KG1 (cell line): ENCODE measurements around the gene NUMA1.

Experiments used
- DNase-seq: peaks from one replicate; lab custom pipeline; 2025; lab: John Stamatoyannopoulos, UW

NUMA1 gene

DNA sequence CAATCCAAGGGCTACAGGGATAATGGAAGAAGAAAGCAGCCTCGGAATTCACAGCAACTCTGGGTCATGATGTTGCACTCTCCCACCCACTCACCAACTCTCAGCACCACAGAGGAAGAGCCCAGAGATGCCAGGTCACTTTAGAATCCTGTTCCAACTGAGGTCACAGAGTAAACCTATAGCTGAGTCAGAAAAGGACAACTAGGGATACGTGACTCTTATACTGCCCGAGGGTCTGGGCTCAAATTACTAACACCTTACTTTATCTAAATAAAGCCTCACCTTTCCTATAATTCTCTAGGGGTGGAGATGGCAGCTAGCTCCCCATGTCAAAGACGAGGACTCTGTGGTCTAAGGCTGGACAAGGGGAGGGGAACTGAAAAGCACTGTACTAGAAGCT, 57.0 kb downstream of the NUMA1 start:
- DNase-seq: no peak

DNA sequence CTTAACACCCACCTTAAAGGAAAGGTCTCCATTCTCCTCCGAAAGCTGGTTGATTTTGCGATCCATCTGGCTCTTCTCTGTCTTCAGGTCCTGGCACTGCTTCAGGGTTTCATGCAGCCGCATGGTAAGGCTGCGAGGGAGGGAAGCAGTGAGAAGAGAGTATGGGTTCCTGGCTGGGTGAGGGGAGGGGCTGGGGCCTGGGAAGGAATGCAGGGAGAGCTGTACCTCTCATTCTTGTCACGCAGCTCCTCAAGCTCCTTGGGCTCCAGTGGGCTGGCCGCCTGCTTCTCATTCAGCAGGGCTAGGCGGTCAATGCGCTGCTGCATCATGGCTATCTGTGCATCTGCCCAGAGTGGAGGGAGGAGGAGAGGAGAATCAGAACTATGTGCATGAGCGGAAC, 62.2 kb downstream of the NUMA1 start:
- DNase-seq: no peak

DNA sequence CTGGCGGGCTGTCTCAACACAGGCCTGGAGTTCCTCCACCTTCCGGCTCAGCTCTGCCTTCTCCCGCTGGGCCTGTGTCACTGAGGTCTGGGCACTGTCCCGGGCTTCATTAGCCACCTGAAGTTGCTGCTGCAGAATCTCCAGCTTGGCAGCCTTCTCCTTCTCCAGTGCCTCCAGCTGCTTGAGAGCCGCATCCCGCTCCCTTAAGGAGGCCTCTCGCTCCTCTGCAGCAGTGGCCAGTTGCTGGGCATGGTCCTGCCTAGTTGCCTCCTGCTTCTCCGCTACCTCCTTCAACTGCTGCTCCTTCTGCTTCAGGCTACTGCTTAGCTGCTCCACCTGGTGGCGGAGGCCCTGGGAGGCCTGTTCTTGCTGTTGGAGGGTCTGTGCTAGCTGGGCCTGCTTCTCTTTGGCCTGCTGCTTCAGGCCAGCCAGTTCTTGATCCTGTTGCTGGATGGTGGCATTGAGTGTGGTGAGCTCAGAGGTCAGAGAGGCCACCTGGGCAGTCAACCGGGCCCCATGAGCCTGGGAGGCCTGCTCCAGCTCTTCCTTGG, 64.8 kb downstream of the NUMA1 start:
- no peak for DNase-seq

DNA sequence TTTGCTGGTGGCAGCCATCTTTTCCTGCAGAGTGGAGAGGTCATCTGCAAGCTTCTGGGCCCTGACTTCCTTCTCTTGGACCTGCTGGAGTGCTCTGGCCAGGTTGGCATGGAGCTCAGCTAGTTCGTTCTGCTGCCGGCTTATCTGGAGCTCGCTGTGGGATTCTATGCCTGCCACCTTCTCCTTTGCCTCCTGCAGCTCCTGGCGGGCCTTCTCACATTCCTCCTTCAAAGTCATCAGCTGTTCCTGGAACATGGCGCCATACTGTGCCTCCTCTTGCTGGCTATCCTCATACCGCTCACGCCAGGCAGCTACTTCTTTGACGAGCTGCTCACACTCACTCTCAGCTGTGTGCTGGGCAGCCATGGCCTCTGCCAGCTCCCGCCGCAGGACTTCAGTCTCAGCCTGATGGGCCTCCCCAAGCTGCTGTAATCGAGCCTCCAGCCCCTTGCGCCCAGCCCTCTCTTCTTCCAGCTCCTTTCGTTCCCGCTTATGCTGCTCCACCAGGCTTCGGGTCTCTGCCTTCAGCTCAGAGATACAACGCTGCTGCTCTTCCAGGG, 65.5 kb downstream of the NUMA1 start:
- DNase-seq: no peak

DNA sequence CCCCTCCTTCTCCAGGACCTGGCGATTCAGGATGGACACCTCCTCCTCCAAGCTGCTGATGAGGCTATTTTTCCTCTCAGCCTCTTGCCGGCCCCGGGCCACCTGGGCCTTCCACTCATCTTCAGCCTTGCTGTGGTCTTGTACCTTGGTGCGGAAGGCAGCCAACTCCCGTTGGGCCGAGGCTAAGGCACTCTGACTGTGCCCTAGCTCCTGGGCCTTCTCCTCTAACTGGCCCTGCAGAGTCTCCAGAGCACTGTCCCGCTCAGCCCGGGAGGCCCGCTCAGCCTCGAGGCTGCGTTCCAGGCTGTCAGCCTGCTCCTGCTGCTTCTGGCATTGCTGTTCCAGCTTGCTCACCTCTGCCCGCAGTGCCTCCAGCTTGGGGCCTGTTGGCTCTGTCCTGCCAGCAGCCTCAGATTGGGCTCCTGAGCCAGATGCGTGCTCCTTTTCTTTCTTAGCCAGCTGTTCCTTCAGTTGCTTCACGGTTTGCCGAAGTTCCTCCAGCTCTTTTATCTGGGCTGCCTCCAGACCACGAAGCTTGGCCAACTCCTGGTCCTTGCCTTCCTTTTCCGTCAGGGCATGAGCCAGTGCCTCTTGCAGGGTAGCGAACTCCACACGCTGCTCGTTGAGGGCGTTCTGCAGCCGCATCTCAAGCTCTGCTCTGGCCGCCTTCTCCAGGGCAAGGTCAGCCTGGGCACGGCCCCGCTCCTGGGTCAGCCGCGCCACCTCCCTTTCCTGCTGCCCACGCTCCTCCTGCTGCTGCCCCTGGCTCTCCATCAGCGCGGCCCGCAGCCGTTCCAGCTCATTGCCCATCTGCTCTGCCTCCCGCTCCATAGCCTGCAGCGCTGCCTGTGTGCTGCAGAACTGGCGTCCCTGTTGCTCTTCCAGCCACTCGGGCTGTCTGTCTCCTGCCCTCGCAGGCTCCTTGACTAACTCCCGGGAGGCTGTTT, 66.3 kb downstream of the NUMA1 start:
- no peak for DNase-seq

DNA sequence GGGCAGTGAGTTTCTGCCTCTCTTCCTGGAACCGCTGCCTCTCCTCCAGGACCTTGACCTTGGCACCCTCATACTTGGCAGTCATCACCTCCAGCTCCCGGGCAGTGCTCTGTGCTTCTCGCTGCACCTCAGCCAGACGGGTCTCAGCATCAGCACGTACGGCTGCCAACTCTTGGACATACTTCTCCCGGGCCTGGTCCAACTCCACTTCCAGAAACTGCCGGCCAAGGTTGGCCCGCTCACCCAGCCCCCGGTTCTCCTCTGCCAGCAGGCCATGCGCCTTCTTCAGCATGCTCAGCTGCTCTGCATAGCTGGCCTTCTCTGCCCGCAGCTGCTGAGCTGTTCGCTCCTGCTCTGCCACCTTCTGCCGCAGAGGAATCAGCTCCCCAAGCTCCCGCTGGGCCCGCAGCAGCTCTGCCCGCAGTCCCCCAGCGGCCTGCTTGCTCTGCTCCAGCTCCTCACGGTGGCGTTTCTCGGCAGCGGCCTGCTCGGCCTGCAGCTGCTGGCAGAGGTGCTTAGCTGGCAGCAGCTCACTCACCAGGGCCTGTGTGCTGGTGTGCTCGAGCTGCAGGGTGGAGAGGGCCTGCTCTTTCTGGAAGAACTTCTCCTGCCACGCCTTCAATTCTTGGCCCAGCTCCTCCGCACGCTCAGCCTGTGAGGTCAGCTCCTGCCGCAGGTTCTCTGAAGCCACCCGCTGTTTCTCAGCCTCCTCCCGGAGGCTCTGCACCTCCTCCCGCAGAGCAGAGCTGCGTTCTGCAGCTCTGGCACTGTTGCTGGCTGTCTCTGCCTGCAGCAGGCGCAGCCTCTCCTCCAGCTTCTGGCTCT, 67.2 kb downstream of the NUMA1 start:
- DNase-seq: no peak

DNA sequence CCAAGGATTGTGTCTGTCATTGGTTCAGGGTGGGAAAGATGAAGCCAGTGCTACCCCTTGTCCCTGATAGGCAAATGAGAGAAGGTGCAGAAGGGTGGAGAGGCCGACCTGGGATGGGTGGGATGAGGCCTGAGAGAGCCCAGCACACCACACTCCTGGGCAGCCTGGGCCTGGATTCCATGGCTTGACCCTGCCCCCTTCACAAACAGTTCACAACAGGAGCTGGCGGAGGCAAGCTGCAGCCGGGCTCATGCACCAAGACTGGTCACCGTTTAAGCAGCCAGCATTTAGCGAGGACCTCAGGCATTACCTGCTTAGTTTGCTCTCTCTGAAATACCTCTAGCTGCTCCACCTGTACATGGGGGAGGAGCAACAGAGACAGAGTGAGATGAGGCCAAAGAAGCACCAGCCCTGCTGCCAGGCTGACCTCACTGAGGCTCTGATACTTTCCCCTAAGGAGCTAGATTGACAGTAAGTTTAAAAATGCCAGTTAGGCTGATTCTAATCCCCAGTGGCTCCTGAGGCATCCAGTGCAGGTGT, 68.2 kb downstream of the NUMA1 start:
- DNase-seq: no peak

DNA sequence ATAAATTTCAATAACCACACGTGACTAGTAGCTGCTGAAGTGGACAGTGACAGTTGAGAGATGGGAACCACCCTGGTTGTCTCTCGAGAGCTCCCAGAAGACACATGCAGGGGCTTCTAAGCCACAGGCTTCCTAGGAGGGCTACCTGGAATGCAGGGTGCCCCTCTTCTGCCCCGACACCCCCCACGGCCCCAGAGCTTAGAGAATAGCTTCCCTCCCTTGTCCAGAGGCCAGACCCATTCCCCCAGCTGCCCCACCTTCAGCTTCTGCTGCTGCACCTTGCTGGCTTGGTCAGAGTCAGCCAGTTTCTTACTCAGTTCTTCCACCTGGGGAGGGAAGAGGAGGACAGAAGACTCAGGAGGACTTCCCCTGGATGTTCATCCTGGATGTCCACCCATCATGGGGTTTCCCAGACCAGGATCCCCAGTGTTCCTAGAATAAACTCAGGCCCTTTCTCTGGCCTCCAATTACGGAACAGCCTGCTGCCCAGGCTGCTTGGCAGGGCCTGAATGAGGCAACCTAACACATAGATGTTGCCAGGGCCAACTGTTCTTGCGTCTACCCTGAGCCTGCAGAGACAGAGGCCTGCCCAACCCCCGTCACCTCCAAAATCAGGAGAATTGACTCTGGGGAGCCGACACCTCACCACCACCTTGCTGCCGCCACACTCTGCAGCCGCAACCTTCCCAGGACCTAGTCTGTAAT, 69.7 kb downstream of the NUMA1 start:
- DNase-seq: no peak

DNA sequence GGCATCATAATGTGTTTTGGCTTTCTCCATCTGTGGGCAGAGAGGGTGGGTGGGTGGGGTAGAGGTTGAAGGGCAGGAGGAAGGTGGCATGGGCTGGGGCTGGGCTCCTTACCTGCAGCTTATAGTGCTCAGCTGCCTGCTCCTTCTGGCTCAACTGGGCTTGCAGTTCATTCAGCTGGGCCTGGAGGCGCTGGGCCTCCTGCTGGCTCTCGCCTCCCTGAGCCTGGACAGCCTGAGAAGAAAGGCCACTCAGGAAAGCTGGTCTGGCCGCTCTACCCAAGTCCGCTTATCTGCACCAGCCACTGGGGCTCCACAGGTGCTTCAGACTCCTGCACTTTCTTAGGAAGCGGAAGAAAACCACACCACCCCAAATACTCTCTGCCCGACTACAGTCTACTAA, 71.2 kb downstream of the NUMA1 start:
- no peak for DNase-seq

DNA sequence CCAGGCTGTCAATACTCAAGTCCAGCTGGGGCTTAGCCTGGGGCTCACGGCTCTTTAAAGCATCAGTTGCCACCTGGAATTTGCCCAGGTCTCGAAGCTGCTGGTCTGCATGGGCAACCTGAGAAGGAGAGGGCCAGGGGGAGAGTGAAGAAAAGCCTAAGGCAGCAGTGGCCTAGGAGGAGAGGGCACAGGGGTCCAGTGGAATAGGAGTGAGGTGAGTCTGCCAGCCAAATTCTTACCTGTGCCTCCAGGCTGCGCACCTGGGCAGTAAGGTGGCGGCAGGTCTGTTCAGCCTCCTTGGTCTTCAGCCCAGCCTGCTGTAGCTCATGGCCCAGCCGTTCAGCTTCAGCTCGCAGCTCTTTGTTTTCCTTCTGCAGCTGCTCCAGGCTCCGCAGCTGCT, 71.6 kb downstream of the NUMA1 start:
- no peak for DNase-seq

DNA sequence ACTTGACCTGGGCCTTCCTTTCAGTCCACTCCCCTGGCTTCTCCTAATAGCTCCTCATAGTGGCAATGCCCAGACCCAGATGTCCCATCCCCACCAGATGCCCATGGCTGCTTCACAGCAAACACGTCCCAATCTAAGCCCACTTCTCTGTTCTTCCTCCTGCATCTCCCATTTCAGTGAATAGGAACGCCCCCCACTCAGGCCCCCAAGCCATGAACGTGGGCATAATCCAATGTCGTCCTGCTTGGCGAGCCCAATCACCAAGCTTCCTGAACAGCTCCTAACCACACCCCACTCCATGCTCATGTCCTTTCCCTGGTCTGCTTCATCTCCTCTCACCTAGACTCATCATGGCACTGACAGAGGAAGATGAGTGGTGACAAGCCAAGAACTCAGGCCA, 72.8 kb downstream of the NUMA1 start:
- DNase-seq: no peak

DNA sequence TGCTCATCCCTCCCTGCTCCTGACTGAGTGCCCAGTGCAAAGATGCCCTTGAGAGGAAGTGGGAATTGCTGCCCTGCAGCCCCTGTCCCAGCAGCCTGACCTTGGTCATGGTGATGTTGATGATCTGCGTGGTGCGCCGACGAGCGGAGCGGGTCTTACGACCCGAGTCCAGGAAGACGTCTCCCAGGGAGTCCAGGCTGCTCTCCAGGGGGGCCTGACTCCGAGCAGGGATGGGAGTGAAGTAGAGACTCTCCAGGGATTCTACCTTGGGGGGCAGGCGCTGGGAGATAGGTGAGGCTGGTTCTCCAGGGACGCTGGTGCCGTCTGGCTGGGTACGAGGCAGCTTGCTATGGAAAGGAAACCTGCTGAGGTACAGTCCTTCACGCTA, 73.3 kb downstream of the NUMA1 start:
- no peak for DNase-seq

DNA sequence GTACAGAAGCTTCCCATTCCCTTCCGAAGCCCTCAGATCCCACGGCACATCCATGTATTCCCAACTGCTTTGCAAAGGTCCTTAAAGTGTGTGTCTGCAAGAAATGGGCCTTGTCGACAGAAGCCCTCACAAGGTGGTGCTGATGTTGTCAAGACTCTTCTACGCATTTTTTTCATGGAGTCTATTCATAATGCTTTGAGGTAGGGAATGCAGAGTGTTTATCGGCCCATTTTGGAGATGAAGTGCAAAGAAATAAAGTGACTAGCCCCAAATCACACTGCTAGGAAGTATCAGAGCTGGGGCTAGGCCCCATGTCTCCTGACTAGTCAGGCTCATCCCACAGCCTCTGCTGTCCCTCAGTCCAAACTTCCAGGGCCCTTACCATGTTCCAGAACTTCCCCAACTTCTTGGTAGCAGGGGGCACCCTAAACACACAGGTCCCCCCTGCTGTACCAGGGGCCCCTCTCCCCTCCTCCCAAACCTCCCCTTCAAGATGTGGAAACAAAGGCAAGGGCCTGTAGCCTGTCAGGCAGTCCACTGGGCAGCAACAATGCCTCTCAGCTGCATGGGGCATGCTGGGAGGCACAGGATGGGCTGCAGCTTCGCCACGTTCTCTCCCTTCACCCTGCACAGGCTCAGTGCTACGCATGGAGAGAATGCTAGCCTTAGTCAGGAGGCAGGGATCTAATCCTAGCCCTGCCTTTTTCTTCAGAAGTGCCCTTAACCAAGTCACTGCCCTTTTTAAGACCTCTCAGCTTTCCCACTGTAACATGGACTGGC, 73.8 kb downstream of the NUMA1 start:
- DNase-seq: no peak

DNA sequence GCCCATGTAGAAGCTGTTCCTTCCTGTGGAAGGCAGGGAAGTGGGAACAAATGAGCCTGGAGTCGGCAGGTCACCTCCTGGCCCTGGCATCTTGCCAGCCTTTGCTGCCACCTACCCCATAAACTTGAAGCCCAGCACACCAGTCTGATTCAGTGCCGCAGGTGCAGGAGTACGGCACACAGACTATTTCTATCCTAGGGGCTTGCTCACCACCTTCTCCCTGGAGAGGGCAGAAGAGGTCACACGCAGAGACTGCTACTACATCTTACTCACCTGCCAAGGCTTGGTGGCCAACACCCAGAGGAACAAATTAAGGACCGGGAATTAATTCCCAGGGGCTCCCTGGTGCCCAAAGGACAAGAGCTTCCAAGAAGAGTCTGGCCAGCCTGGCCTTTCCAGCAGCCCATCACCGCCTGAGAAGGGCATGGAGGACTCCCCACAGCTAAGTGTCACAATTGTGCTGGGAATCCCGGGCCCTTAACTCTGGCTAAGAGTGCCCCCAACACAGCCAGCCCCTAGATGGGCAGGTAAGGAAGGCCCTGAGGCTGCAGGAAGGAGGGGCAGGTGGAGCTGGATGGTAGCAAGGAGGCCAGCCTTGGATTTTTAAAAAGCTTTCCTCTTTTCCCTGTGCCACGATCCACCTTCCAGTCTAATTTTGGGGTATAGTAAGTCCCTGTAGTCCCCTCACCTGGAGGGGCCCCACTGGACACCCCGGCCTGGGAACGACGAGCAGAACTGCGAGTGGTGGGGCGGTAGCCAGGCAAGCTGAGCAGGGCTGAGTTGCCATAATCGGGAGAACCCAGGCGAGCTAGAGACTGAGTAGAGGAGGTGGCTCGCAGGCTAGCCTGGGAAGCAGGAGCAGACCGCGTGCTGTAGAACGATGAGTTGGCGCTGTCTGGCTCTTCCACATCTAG, 74.7 kb downstream of the NUMA1 start:
- DNase-seq: no peak

DNA sequence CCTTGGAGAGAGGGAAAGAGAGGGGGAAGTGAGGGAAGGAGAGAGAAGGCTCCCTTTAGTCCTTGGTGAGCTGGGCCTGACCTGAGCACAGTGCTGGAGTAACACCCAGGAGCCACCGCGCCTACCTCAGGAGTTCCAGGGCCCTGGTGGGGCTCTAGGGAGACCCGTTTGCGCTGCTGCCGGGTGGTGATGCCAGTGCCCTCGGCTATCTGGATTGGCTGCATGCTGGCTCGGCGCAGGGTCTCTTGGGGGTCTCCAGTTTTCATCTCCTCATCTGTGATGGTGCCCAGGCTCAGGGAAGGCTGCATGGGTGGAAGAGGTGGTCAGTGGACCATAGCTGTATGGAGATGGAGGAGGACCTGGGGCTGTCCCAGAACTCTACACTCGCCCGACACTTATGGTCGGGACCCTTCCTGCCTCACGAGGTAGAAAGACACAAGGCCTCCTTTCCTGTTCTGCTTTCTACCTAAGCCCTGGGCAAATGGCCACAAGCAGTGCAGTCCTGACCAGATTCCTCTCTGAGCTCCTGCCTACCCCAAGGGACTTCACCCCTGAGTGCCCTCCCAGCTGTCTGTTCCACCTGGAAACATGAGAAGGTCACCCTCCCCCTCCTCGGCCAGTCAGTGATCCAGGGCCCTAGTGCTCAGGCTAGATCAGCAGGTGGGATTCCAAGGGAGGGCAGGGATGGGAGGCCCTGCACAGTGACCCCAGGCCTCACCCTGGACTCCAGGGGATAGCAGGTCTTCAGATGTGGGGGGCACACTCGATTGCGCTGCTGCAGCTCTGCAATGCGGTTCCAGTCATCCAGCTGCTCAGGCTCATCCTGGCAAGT, 75.6 kb downstream of the NUMA1 start:
- no peak for DNase-seq

DNA sequence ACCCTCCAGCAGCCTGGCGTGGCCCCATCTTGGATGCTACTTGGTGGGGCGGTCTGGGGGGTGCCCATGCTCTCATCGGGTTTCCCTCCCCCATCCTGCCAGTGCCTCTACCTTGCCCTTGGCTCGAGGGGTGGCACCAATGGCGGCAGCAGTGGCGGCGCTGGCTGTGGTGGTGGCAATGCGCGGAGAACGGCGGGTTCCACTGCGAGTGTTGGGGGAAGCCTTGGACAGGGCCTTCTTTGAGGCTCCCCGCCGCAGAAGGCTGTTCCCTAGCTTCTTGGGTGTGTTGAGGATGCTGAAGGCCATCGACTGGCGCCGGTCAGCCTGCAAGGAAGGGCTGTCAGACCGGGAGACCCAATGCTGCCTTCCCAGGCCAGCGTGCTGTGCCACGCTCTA, 76.6 kb downstream of the NUMA1 start:
- DNase-seq: no peak

DNA sequence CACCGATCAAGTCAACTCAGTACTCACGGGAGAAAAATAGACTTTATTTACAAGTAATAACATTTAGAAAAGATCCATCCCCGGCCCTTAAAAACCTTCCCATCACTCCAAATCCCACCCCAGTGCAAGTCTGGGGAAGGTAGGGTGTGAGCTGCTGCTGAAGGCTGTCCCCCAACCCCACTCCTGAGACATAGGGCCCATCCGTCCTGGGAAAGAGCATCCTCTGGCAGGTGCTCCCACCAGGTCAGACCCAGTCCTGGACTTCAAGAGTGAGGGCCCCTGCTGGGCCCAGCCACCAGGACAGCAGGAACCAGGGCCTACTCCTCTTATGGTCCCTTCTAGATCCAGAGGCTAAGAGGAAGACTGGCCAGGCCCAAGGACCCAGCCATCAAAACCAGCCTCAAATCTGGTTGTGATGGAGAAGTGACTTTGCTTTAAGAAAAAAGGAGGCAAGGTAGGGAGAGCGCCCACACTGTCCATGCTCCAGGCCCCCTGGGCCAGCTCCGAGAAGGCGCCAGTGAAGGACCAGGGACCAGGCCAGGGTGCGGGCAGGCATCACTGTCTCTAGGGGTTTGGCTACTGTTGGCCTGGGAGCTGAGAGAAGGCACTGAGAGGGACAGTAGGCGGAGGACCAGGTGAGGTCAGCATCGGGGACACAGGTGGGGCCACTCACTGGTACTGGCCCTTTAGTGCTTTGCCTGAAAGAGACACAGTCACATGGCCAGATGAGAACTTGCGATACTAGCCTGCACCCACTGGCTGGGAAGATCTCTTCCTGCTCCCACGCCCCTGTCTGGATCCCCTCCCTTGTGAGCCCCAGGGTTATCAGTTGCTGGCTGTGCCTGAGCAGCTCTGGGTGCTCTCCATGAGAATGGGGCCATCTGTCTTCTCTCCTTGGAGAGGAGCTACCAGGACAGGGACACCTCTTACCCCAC, 77.2 kb downstream of the NUMA1 start:
- DNase-seq: no peak
